Body of pancreas (tissue), 4 donors: ENCODE data around the gene KCNH1. TPM values are rescaled to one million over a fixed set of nuclear protein-coding genes. Genes with fewer than 3 reads are reported as not detected.

Experiments
- ATAC-seq: fragments of 150-250 bp; one replicate; pipeline ENCODE4 v1.9.1; 2016
- DNase-seq, 4 donors: peaks; one replicate each; pipeline ENCODE4 v3.0.0-alpha.2; 2019
- H3K27ac ChIP-seq, 4 donors: fragments of 200-600 bp; sonication (generic); 1 replicate in 3 of 4; 2 replicates in 1 of 4; pipeline versions ENCODE4 v1.5.1 to v1.6.1; 2016 to 2019; ENCODE audit warnings: mild to moderate bottlenecking in 1 of 4, mixed read lengths in 1 of 4, moderate library complexity in 1 of 4
- H3K27me3 ChIP-seq, 2 donors: fragments of 200-600 bp; sonication (generic); one replicate each; pipeline ENCODE4 v1.6.0; 2016; ENCODE audit warnings: mild to moderate bottlenecking in 1 of 2
- H3K36me3 ChIP-seq, 2 donors: fragments of 200-600 bp; sonication (generic); replicated peaks in 1 of 2; 2 replicates each; pipeline ENCODE4 v1.5.1; 2016; ENCODE audit warnings: low read depth in 2 of 2; ENCODE audit not compliant: insufficient read depth in 1 of 2
- H3K4me1 ChIP-seq: fragments of 200-600 bp; sonication (generic); one replicate; pipeline ENCODE4 v1.6.0; 2016
- H3K4me3 ChIP-seq, 2 donors: fragments of 200-600 bp; sonication (generic); 1 replicate in 1 of 2; 2 replicates in 1 of 2; pipeline ENCODE4 v1.5.1; 2016 to 2019
- H3K9me3 ChIP-seq, 3 donors: fragments of 200-600 bp; sonication (generic); 1 replicate in 2 of 3; 2 replicates in 1 of 3; pipeline ENCODE4 v1.5.1; 2016
- CTCF ChIP-seq, 7 experiments: fragments of 450-650 bp in 4 of 7; fragments of 200-600 bp in 3 of 7; sonication (generic) in 3 of 7; IDR thresholded peaks; one replicate each; pipeline ENCODE4 v1.5.1; 2016 to 2019; ENCODE audit warnings: antibody characterized with exemption in 7 of 7
- POLR2A ChIP-seq, 3 donors: fragments of 450-650 bp; IDR thresholded peaks; one replicate each; pipeline ENCODE4 v1.6.1; 2016; ENCODE audit warnings: antibody characterized with exemption in 3 of 3, mild to moderate bottlenecking in 2 of 3
- WGBS, 2 donors: methylation state at CpG; one replicate each; pipeline ENCODE4 v1.1.5; 2017; 5-methylcytosine and 5-hydroxymethylcytosine counted together
- intact Hi-C: fragments of 100-400 bp; cut with DNase I; formaldehyde crosslinking; loops from one replicate; pipeline ENCODE4 v1.15.1; 2023
- total RNA-seq, 2 donors: library from RNA; depleted of rRNA; stranded (reverse); fragments of >200 nt; gene quantifications; one replicate each; pipeline ENCODE4 v1.1.0, GENCODE V29; 2016

The KCNH1 gene
- total RNA-seq, 2 donors from 2014 or later: 0.52 TPM; not detected in 1

- DNase-seq (no peak), ATAC-seq (no peak)
- no peak overlapping the region for H3K4me3 ChIP-seq
- H3K9me3 ChIP-seq: peaks cover 0 to 5% (median 0%) of the 10 kb centered on the region in 3 donors
- intact Hi-C loops: no loop called here
- H3K36me3 ChIP-seq: no peaks in the 10 kb centered on the region
- H3K27me3 ChIP-seq: no peaks in the 10 kb centered on the region
- no peak overlapping the region for H3K27ac ChIP-seq
- 51 to 65% methylated on average over 4 of the region's 4 CpGs for WGBS, 2 donors
- TF ChIP-seq POLR2A (IDR thresholded peaks at IDR 0.05) (no peak), CTCF (IDR thresholded peaks at IDR 0.05) (no peak)
- no peaks in the 10 kb centered on the region for H3K4me1 ChIP-seq
Measured at GRCh38 chr1:210758761-210759160, 375.2 kb downstream of the KCNH1 start.

- DNase-seq (no peak), ATAC-seq (no peak)
- Histone ChIP-seq H3K27ac (no peak overlapping the region), H3K4me3 (no peak overlapping the region), H3K27me3 (no peaks in the 10 kb centered on the region), H3K9me3 (peaks cover 0 to 5% (median 0%) of the 10 kb centered on the region in 3 donors), H3K36me3 (no peaks in the 10 kb centered on the region), H3K4me1 (no peaks in the 10 kb centered on the region)
- TF ChIP-seq POLR2A (IDR thresholded peaks at IDR 0.05): no peak
- TF ChIP-seq CTCF (IDR thresholded peaks at IDR 0.05): no peak
- WGBS, 2 donors: 79 to 86% methylated on average over 1 of the region's 1 CpG
- intact Hi-C loops: no loop called here
Measured at GRCh38 chr1:210758261-210758660, 375.7 kb downstream of the KCNH1 start.

- no peaks in the 10 kb centered on the region for H3K27me3 ChIP-seq
- DNase-seq (no peak), ATAC-seq (no peak)
- TF ChIP-seq CTCF (IDR thresholded peaks at IDR 0.05): no peak
- TF ChIP-seq POLR2A (IDR thresholded peaks at IDR 0.05): no peak
- no peaks in the 10 kb centered on the region for H3K36me3 ChIP-seq
- intact Hi-C loops: no loop called here
- no peak overlapping the region for H3K4me3 ChIP-seq
- 65 to 71% methylated on average over 1 of the region's 1 CpG for WGBS, 2 donors
- peaks cover 0 to 5% (median 0%) of the 10 kb centered on the region in 3 donors for H3K9me3 ChIP-seq
- no peak overlapping the region for H3K27ac ChIP-seq
- no peaks in the 10 kb centered on the region for H3K4me1 ChIP-seq
Measured at GRCh38 chr1:210757677-210758076, 376.3 kb downstream of the KCNH1 start.

GRCh38 chr1:210755991-210756659 is 377.8 kb downstream of the KCNH1 start:
- intact Hi-C loops: no loop called here
- Histone ChIP-seq H3K27ac (no peak overlapping the region), H3K4me1 (no peaks in the 10 kb centered on the region), H3K9me3 (peaks cover 0 to 5% (median 0%) of the 10 kb centered on the region in 3 donors), H3K4me3 (no peak overlapping the region), H3K27me3 (no peaks in the 10 kb centered on the region), H3K36me3 (no peaks in the 10 kb centered on the region)
- no peak for TF ChIP-seq POLR2A (IDR thresholded peaks at IDR 0.05)
- TF ChIP-seq CTCF (IDR thresholded peaks at IDR 0.05): no peak
- ATAC-seq: no peak
- 92 to 99% methylated on average over 4 of the region's 4 CpGs for WGBS, 2 donors
- DNase-seq: no peak
